MM.1S (cell line): Measurements from ENCODE around the gene PTGES.

Source experiments
- EZH2 ChIP-seq: fragments of 300-600 bp; sonication (generic); optimal IDR thresholded peaks from 2 replicates; pipeline ENCODE3; 2017; ENCODE audit warnings: low read depth, mild to moderate bottlenecking, antibody characterized with exemption, low read length, mixed read lengths
- TF ChIP-seq, protein P1 (sequence below): fragments of 300-600 bp; sonication (generic); IDR thresholded peaks from 2 replicates; pipeline ENCODE4 v1.5.1; 2016; ENCODE audit warnings: antibody characterized with exemption, low read length, mixed read lengths

DNA sequence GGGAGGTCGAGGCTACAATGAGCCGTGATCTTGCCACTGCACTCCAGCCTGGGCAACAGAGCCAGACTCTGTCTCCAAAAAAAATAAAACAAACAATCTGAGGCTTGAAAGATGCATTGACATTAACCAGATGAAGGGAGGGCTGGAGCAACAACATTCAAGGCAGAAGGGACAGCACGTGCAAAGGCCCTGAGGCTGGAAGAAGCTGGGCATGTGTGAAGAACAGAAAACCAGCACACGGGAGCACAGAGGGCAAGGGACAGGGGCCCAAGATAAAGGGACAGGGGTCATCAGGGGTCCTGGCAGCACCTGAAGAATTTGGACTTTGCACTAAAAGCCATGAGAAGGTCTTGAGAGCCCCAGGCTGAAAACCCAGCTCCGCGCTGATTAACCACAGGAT, 3.3 kb downstream of the PTGES start:
- TF ChIP-seq, protein P1, sequence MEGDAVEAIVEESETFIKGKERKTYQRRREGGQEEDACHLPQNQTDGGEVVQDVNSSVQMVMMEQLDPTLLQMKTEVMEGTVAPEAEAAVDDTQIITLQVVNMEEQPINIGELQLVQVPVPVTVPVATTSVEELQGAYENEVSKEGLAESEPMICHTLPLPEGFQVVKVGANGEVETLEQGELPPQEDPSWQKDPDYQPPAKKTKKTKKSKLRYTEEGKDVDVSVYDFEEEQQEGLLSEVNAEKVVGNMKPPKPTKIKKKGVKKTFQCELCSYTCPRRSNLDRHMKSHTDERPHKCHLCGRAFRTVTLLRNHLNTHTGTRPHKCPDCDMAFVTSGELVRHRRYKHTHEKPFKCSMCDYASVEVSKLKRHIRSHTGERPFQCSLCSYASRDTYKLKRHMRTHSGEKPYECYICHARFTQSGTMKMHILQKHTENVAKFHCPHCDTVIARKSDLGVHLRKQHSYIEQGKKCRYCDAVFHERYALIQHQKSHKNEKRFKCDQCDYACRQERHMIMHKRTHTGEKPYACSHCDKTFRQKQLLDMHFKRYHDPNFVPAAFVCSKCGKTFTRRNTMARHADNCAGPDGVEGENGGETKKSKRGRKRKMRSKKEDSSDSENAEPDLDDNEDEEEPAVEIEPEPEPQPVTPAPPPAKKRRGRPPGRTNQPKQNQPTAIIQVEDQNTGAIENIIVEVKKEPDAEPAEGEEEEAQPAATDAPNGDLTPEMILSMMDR, result no peak
- no peak for TF ChIP-seq EZH2
